ENCODE results near the gene CXCL12.

Gene CXCL12

DNA sequence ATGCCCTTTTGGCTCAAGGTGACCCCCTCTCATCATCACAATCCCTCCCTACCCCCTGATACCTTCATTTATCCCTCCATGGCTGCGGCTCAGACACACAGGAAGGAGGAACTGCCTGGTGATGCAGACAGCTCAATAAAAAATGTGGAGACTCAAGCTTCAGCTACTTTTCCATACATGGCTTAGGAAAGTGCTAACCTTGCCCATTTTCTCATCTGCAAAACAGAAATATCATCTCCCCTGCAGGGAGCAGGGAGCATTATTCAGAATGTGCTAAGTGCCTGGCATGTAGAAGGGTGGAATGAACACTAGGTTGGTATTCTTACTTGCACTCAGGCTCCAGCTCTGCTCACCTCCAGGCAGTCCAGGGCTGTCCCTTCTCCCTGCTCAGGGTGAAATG lies 23.8 kb downstream of the CXCL12 start:
- DNase-seq, result no peak

DNA sequence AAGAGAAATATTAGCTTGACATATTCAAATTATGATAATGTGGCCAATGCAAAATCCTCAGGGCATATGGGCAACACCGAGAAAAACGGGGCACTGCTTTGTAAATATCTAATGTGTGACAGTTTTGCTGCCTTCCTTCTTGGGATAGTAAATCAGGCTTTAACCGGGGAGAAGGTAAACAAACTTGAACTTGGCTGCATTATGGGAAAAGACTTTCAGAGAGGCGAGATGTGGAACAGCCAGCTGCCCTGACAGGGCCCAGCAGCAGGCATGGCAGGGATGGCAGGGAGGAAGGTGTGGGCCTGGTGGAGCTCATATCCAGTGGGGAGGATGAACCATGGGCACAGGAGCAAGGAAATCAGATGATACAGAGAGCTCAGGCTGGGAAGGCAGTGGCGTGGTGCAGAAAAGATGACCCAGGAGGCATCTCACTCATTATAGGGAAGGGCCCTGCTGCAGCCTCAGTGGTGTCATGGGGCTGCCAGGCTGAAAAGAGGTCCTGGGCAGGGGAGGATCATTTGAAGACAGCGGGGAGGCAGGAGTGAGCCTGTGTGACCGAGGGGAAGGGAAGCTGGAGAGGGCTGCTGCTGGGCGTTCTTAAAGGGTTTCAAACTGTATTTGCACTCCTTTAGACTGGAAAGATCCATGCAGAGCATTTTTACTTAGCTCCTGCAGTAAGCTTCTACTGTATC lies 26.7 kb downstream of the CXCL12 start:
- DNase-seq, result no peak

DNA sequence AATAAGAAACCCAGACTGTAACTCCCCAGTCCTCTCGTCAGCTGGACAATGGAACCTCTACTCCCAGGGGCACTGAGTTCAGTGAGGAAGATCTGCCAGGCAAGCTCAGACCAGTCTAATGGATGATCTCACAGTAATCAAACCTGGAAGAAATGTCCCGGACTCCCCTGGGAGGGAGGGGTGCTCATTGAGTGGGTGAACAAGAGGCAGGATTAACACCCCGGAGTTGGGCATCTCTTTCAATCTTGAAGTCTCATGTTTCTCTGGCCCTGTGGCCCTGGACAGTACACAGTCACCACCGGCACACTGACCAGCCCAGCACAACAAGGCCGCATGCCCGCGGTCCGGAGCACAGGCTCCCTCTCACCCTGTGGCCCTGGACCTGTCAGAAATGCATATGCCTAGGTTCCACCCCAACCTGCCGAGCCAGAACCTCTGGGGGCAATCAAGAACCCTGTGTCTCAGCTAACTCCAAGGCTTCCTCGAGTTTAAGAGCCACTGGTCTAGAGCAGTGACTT lies 27.8 kb downstream of the CXCL12 start:
- no peak for DNase-seq

DNA sequence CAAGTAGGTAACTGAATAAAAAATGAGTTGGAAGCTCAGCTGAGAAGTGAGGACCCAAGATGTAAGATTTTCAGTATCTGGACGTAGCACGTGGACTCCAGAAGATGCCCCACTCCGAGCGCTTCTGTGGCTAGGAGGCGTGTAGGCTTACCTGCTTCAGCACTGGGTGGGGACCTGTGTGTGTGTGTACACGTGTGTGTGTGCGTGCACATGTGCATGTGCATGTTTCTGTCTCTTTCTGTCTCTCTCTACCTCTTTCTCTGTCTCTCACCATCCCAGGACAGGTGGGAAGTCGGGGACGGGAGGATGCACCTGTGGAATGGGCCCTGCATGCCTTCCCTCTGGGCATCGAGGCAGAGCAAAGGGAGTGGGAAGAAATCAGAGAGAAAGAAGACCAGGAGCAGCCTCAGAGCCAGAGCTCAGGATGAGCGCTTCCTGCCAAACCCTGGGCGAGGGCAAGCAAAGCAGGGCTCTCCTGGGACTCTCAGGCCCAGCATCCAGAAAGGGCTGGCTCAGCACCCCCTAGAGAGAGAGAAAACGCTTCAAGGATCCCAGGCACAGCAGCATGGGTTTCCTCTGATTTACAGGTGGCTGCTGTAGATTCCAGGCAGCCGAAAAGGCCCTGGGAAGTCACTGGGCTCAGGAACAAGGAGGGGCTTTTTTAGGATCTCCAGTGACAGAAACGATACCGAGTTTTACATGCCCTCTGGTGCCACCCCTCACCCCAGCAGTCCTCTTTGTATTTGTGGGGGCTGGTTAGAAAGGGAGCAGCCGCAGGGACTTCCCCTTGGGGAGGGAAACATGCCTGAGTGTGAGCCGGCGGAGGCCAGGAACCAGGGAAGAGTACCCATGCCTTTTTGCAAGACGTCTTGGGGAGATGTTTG lies 28.5 kb downstream of the CXCL12 start:
- no peak for DNase-seq

DNA sequence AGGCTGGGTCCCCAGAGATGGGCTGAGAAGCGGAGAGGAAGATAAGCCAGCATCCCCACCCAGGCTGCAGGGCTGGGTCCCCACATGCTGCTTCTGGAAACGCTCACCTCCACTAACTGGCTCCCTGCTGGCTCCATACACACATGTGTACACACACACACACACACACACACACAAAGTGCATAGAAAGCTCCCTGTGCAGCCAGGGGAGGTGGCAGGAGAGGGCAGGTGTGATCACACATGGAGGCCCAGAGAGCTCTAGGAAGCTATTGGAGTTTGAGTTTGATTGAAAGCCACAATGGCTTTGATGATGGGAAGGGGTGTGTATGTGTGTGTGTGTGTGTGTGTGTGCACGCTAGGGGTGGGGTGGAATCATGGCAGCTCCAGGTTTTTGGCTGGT lies 29.3 kb downstream of the CXCL12 start:
- DNase-seq, result no peak

DNA sequence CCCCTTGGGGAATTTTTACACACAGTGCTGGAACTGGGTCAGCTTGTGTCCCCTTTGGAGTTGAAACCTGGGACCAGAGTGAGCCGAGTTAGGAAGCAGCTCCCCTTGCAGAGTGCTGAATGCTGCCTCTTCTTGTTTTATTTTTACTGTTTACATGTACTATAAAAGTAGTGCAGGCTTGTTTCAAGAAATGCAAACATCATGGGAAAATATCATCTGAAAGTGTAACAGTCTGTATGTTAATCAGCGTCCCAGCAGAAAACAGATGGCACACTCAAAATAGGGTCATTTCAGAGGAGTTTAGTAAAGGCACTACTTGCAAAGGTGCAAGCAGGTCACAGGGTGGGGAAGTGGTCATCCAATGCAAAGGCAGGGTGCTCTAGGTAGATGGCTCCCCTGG lies 30.1 kb downstream of the CXCL12 start:
- DNase-seq, result no peak

DNA sequence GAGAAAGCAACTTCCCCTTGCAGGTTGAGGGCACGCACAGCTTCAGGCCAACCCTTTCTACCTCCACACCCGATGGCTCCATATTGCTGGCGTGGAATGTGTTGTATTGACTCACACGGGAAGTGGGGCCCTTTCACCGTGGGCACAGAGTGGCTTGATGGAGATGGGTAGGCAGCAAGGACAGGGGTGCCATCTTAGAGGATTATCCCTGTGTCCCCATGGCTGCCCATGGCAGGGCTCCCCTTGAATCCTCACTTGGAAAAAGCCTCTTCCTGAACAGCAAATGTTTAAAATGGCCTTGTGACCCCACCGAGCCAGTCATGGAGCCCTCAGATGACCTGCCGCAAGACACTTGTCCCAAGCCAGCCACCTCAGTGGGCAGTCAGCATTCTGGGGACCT lies 31.2 kb downstream of the CXCL12 start:
- DNase-seq, result no peak

DNA sequence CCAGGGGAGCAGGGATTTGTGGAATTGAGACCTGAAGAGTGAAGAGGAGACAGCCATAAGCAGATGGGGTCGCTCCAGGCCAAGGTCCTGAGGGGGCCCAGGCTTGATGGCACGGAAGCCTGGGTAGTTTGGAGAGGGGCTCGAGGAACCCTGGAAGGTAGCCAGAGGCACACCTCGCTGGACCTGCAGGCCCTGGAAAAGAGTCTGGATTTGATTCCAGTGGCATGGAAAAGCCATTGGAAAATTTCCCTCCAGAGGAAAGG lies 31.8 kb downstream of the CXCL12 start:
- DNase-seq, result no peak

DNA sequence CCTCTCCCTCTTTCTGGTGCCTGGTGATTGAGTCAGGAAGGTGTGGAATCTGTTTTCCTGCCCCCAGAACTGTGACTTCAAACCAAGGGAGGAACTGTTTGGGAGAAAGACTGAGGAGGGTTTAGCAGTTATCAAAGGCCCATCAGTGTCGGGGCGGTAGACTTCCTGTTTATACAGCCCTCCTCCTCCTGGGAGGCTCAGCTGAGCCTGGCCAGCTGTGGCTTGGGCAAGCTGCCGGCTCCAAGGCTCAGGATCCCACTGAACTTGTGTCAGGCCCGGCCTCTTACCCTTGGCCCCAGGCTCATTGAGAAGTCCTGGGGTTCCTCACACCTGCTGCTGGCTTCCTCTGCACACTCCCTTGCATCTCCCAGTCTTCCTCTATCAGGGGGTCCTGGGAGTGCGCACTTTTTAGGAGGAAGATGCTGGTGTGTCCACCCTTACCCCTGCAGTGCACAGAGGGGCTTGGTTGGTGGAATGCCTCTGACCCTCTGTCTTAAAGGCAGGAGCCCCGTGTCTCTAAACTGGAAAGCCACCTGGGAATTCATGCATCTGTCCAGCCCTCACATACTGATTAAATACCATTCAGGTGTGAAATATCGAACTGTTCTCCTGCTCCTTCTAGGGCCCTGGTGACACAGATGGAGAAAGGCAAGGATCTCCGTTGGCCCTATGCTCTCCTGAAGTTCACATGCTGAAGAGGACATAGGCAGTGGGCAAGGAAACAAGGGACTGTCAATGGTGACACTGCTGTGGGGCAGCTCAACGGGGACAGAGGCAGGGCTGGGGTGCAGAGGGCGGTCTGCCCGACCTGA lies 32.4 kb downstream of the CXCL12 start:
- DNase-seq, result no peak

DNA sequence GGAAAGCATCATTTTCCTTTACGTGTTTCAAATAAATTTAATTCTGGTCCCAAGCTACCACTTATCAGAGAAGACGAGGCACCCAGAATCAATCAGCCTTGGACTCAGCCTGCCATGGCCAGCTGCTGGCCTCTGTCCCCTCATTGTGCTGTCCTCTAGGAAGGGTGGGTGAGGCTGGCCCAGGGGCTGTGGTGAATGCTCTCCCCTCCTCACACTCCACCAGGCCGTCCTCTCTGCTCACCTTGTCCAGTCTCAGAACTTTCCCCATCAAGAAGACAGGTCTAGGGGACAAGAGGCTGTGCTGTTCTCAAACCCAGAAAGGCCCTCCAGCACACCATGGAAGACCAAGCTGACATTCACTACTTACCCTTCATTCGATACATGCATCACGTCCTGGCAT lies 36.4 kb downstream of the CXCL12 start:
- DNase-seq, result no peak

DNA sequence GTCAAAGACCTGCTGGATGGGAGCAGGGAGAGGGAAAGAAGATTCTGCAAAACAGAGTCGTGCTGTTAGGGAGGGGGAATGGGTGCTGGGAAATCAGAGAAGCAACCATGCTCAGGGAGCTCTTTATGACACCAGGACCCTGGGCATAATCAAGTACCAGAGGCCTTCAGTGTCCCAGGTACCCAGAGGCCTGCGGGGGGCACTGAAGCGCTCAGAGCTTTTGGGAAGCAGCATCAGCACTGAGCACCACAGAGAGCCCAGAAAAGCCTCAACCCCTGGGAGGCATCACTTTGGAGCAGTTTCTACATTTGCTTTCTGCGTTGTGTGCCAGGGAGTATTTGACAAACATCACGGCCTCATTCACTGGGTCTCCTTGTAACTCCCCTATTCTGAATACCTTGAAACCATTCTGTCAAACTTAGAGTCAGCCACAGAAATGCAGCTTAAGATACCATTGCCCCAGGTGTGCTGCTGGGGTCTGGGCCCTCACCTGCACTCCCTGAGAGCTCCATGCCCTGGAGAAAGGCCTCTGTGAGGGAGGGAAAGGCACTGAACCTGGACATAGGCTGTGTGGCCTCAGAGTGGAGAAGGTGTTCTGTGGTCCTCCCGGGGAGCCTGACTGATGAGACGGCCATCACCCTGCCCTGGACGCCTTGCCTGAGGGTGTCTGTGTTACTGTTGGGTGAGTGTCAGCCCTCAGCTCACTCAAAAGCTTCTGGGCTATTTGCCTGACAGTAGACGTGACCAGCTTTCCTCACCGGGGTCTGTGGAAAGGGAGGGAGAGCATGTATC lies 37.1 kb downstream of the CXCL12 start:
- DNase-seq, result no peak

DNA sequence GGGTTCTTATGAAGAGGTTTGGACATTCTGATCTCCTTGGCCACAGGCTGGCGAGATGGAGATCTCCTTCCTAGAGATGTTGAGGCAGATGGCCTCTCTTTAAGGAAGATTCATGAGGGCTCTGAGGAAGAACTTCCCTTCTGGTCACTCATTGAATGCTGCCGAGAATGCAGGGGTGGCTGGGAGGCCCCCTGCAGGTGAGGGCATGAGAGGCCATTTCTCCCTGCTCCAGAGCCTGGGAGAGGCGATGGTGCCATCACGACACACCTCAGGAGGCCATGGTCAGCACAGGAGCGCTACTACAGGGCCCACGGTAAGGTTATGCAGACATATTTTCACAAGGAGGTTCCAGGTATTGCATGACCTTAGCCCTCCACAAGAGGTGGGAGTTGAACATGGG lies 40.2 kb downstream of the CXCL12 start:
- DNase-seq, result no peak

DNA sequence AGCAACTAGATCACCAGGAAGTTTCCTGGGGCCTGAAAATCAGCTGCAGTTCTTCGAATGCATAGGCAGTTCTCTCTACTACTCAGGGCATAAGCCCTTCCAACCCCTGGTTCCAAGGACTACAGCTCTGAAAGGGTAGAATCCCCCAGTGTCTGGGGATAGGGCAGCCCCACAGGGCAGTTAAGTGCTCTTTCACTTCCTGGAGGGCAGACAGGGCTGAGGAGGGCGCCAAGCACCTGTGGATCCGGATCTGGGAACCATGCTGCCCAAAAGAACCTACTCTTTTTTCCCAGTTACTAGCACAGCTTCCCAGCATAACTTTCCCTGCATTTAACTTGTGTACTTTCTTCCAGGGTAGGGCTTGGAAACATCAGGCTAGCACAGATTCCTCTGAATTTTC lies 41.1 kb downstream of the CXCL12 start:
- no peak for DNase-seq

DNA sequence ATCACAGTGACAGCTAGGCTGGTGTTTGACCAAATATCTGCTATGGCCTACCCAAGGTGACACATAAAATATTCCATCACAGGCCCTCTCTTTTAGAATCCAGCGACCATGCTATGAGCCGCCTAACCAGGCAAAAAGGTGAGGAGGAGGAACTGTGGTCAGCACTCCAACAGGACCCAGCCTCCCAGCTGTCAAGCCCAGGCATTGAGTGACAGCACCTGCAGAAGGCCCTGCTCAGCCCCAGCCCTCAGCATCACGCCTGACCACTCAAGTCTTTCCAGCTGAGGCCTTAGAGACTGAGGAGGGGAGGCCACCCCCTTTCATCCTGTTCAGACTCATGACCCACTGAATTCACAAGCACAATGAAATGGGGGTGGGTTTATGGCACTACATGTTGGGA lies 43.0 kb downstream of the CXCL12 start:
- DNase-seq, result no peak

DNA sequence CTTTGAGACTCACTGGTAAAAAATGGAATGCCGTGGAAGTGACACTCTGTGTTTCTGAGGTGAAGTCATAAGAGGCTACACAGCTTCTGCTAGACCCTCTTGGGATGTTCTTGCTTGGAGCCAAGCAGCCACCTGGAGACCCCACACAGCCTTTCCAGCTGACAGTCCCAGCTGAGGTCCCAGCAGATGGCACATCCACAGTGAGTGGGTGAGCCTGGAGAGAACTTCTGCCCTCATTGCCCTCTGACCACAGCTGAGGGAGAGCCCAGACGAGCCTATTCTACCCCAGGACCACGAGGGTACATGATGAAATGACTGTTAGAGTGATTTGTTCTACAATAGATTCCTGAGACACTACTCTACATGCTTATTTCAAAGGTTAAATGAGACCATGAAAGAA lies 44.3 kb downstream of the CXCL12 start:
- no peak for DNase-seq

DNA sequence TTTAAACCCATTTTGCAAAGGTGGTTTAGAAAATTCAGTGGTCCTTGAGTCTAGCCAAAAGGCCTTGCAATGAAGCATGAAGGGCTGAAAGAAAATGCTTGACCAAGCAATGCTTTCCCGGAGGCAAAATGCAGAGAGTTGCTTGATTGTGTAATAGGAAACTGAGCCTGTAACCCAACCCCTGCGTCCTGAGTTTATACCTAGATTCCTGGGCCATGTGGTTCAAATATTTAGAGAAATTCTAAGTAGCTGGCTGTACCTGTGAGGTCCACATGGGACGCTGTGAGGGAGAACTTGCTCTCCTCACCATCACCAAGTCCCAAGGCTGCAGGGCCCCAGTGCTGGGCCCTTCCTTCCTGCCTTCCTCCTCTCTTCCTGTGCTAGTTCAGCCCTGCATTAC lies 45.7 kb downstream of the CXCL12 start:
- DNase-seq, result no peak

DNA sequence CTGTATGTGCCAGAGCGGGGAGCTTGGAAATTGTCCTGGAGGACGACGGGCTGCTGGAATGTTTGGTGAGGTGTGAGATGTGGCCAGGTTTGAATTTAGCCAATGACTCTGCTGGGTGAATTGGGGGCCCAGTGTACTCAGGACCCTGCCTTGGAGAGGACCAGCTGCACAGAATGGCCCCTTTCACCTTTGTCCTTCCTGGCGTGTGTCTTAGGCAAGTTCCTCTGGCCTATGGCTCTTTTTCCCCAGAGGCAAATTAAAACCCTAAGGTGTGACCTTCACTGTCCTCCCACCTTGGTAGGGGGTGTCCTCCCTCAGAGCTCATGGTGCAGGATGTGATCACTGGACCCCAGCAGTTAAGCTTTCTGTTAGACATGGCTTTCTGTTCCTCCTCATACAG lies 47.8 kb downstream of the CXCL12 start:
- DNase-seq, result no peak

DNA sequence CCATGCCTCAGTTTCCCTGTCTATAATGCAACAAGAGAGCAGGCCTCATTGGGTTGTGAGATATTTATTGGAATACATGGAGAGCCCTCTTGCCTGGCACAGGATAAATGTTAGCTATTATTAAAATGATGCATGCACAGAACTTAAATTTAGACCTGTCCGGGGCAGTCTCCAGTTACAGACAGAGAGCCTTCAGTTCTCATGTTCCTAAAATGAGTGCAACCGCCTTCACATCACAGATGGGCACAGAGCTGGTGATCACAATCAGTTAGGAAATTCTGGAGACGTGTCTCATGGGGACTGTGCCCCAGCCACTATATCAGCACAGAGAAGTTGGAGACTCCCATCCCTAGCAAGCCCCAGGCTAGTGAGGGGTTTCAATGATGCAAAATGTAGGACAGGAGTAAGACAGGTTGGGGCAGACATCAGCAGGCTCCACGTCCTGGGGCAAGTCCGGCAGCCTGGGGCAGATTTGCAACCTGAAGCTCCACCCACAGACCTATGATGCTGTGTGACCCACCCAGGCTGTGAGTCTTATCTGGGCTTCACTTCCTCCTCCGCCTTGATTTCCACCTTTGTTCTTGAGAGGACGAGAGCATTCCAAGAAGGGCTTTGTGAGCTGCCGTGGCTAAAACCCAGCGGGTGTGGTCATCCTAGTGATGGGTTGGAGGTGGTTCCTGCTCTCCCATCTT lies 49.4 kb downstream of the CXCL12 start:
- no peak for DNase-seq

DNA sequence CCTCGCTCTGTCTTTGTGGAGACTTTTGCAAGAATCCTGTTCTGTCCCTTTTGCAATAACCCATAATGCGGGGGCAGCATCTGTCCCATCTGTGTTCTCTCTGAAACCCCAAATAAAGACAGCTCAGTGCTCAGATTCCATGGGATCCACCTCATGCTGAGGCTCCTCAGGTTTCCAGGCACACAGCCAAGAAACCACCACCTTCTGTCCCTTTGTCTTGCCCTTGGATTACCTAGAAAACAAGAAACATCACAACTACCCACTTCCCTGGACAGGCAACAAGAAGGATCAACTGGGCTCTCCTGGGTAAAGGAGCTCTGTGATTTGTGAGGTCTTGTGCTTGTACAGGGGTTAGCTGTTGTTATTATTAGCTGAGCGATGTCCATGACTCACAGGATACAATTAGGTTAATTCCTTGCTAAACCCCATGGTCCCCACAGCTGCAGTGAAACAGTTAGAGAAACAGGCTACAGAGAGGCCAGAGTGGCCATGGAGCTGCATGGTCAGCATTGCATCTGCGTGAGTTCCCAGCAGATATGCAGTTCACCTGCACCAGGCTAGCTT lies 50.2 kb downstream of the CXCL12 start:
- DNase-seq, result no peak

DNA sequence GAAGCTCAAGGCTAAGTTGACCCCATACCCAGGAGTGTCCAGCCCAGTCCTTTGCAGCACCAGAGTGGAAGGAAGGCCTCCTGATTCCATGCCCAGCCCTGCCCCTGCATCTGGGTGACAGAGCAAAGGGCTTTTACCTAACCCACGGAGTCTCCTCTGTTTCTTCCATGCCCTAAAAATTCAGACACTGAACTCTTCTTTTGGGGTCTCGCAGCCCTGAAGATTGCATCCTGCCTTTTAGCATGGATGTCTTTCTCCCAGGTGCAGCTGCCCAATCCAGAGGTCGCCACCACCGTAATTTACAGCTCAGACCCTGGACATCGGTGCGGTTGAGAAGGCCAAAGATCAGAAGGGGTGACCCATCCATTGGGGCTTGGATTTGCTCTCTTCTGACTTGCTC lies 50.8 kb downstream of the CXCL12 start:
- DNase-seq, result no peak

DNA sequence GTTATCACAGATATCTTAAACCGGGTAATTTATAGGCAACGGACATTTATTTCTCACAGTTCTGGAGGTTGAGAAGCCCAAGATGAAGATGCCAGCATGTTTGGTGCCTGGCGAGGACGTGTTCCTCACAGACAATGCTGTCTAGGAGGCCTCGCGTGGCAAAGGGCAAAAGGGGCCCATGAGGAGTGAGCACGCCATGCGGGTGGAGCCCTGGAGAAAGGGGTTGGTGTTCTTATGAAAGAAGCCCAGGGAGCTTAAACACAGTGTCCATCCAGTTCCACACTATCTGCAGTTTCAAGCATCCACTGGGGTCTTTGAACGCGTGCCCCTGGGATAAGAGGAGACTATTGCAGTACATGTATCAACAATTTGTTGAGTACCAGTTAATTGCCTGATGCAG lies 51.4 kb downstream of the CXCL12 start:
- no peak for DNase-seq

DNA sequence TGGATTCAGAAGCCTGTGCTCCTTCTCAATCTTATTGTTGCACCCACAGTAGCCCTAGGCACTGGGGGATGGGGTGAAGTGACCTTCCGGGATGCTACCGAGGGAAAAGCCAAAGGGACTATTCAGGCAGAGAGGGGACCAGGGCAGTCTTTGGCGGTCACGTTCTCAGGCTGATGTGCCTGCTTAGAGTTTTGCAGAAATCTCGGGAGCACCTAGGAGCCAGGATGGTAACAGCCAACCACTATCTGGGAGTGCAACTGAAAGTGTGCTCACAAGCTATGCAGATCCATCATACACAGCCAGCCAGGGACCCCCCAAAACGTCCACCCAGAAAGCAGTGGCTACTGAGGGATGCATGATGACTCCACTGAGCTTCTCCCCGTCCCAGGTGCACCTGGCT lies 52.4 kb downstream of the CXCL12 start:
- DNase-seq, result no peak

Measured in RPMI8226 (cell line).